ENCODE results near the gene APMAP.

Gene APMAP

DNA sequence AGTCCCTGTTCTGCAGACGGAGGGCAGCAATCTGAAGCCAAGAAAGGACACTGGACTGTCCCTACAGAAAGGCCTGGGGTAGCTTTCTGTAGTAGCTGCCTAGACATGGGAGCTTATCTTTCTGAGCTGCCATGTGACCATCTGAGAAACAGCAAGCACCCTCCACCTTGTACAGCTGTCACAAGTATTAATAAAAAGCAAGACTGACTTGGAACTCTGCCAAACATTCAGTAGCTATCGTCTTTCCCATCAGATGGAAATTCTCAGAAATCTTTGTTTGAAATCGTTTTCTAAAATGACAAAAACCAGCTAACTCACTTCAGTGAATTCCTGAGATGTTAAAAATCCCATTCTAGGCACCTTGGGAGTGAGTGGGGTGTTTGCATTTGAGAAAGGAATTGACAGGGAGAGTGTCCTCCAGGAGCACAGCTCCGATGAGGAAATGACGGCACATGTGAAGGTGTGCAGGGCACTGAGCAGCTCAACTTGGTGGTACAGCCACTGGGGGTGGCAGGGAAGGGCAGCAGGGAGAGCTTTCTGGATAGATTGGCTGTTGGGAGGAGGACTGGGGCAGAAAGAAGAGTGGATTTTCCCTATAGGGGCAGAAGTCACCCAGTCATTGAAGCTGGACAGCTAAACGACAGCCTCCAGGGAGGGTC is 40.8 kb upstream of the APMAP start:
- TF ChIP-seq, protein P1, sequence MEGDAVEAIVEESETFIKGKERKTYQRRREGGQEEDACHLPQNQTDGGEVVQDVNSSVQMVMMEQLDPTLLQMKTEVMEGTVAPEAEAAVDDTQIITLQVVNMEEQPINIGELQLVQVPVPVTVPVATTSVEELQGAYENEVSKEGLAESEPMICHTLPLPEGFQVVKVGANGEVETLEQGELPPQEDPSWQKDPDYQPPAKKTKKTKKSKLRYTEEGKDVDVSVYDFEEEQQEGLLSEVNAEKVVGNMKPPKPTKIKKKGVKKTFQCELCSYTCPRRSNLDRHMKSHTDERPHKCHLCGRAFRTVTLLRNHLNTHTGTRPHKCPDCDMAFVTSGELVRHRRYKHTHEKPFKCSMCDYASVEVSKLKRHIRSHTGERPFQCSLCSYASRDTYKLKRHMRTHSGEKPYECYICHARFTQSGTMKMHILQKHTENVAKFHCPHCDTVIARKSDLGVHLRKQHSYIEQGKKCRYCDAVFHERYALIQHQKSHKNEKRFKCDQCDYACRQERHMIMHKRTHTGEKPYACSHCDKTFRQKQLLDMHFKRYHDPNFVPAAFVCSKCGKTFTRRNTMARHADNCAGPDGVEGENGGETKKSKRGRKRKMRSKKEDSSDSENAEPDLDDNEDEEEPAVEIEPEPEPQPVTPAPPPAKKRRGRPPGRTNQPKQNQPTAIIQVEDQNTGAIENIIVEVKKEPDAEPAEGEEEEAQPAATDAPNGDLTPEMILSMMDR (IDR thresholded peaks at IDR 0.05; ENCODE audit: low read depth, low read length), result no peak

DNA sequence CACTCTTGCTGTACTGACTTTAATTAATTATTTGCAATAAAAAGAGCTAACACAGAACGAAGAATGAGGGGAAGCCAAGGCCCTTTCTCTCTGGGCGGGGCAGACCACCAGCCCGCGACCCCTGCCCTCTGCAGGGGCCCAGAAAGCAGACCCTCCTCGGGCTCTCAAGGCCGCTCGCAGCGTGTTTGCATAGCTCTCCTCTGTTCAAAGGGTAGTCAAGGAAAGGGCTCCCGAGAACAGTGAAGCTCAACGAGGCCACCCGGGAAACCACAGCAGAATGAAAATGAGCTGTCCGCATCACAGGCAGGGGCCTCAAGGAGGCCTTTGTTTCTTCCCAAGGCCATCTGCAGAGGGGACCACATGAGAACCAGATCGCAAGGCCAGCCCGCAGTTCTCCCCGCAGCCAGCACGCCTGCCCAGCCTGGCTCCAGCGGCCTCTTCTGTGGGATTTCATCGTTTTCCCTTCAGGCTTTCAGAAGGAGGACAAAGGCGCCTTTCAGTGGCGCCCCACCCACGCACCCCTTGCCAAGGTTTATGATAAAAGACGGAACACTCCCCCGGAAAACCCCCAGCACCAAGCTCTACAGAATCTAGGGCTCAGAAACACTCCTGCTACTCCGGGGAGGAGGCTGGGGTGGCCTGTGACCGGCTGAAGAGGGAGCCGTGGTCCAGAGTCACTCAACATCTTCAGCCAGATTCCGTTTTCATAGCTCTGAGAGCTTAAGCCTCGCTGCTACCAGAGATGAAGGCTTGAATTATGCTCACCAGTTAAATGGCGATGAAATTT is 40.1 kb upstream of the APMAP start:
- Histone ChIP-seq H3K27me3 (ENCODE audit: insufficient read depth, low read depth, severe bottlenecking) (no peaks in the 10 kb centered on the region), H3K27ac (no peak overlapping the region), H3K9me3 (ENCODE audit: severe bottlenecking) (no peaks in the 10 kb centered on the region), H3K36me3 (no peaks in the 10 kb centered on the region), H3K4me3 (ENCODE audit: low read depth, low read length) (no peak overlapping the region)
- no peak for DNase-seq
- TF ChIP-seq, protein P1 (IDR thresholded peaks at IDR 0.05; ENCODE audit: low read depth, low read length), result no peak

More for the DNA sequence above, 40.8 kb upstream of the APMAP start:
- Histone ChIP-seq H3K36me3 (no peaks in the 10 kb centered on the region), H3K27ac (no peak overlapping the region), H3K9me3 (ENCODE audit: severe bottlenecking) (no peaks in the 10 kb centered on the region), H3K4me3 (ENCODE audit: low read depth, low read length) (no peak overlapping the region), H3K27me3 (ENCODE audit: insufficient read depth, low read depth, severe bottlenecking) (no peaks in the 10 kb centered on the region)
- DNase-seq, result no peak

DNA sequence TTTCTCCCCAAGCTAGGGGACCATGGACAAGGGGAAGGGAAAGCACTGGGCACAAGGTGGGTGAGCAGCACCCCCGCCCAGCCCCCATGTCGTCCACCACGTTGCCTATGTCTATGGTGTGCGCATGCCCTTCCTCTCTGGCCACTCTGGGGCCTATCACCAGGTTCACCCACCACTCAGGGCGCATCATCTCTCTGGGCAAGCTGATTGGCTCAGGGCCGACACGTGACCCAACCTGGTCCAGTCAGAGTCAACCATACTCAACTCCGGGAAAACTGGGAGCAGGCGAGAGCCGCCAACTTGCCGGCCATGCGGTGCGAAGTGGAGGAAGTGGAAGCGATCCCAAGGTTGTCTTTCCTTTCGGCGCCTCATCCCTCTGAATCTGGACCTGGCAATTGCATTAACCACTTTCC is 39.5 kb upstream of the APMAP start:
- Histone ChIP-seq H3K27ac (no peak overlapping the region), H3K9me3 (ENCODE audit: severe bottlenecking) (no peaks in the 10 kb centered on the region), H3K27me3 (ENCODE audit: insufficient read depth, low read depth, severe bottlenecking) (no peaks in the 10 kb centered on the region), H3K4me3 (ENCODE audit: low read depth, low read length) (no peak overlapping the region), H3K36me3 (no peaks in the 10 kb centered on the region)
- TF ChIP-seq, protein P1 (IDR thresholded peaks at IDR 0.05; ENCODE audit: low read depth, low read length), result no peak
- DNase-seq, result no peak

DNA sequence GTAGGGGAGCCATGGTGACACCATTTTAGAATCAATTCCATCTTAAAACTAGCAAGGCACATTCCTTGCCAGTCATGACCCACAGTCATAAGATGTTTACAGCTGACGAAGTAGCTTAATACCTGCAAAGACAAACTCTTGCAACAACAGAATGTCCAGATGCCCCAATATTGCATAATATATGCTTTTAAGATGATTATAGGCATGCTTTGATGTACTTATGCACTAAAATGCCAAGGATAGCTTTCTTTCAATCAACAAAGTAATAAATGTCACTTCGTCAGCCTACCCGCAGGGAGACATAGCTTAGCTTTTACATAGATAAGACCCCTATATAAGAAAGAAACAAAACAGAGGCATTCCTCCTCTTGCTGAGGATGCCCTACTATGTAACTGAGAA is 38.7 kb upstream of the APMAP start:
- no peak for DNase-seq
- no peaks in the 10 kb centered on the region for H3K27me3 ChIP-seq (ENCODE audit: insufficient read depth, low read depth, severe bottlenecking)
- no peak overlapping the region for H3K27ac ChIP-seq
- TF ChIP-seq, protein P1 (IDR thresholded peaks at IDR 0.05; ENCODE audit: low read depth, low read length), result no peak
- no peaks in the 10 kb centered on the region for H3K9me3 ChIP-seq (ENCODE audit: severe bottlenecking)
- H3K4me3 ChIP-seq (ENCODE audit: low read depth, low read length), result no peak overlapping the region
- no peaks in the 10 kb centered on the region for H3K36me3 ChIP-seq

DNA sequence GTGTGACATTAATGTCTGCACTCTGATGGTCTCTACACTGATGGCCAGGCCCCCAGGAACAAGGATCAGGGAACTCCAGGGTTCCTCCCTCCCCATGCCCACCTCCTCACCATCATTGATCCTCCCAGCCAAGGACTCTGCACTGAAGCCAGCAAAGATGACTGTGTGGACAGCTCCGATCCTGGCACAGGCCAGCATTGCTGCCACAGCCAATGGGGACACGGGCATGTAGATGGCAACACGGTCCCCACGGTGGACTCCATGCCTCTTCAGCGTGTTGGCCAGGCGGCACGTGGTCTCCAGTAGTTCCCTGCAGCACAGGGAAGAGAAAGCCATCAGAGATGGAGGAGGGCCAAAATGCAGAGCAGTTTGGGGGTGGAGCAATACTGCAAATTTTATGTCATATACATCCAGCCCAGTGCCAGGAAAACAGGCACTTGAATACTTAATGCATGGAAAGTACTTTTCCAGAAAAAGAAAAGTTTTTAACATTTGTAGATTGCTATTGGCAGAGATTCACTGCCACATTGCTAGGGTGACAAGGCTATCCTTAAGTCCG is 38.2 kb upstream of the APMAP start:
- TF ChIP-seq, protein P1 (IDR thresholded peaks at IDR 0.05; ENCODE audit: low read depth, low read length), result no peak
- no peaks in the 10 kb centered on the region for H3K27me3 ChIP-seq (ENCODE audit: insufficient read depth, low read depth, severe bottlenecking)
- no peak overlapping the region for H3K27ac ChIP-seq
- no peaks in the 10 kb centered on the region for H3K9me3 ChIP-seq (ENCODE audit: severe bottlenecking)
- H3K36me3 ChIP-seq, result no peaks in the 10 kb centered on the region
- H3K4me3 ChIP-seq (ENCODE audit: low read depth, low read length), result no peak overlapping the region
- no peak for DNase-seq

All from WERI-Rb-1 (cell line).